GM12878 (cell line): ENCODE results near the gene SLC22A12. TPM values are rescaled to one million over a fixed set of nuclear protein-coding genes. Genes with fewer than 3 reads are reported as not detected.

Experiments used
- ATAC-seq: fragments of 200-7000 bp; cut with Tn5 transposase; 3 replicates; pipeline ENCODE4 v1.9.1; 2020; ENCODE audit warnings: mild to moderate bottlenecking, moderate library complexity
- BruUV-seq: library from RNA; stranded (reverse); fragments of 400-500 nt; replicated peaks from 2 replicates; lab custom pipeline; 2021; lab: Mats Ljungman, UMichigan
- CTCF ChIA-PET: fragments of 300-600 bp; sonication (Branson Sonifier 250); formaldehyde crosslinking; extraction: SDS; loops from one replicate; lab custom pipeline; 2021; ENCODE audit warnings: inconsistent platforms; lab: Yijun Ruan, JAX
- POLR2A ChIA-PET: fragments of 350-600 bp; formaldehyde crosslinking; extraction: SDS; loops from one replicate; lab custom pipeline; 2021; ENCODE audit warnings: inconsistent platforms; lab: Charles Lee
- RAD21 ChIA-PET: fragments of 300-600 bp; sonication (Branson Sonifier 250); formaldehyde crosslinking; loops from one replicate; lab custom pipeline; 2023; ENCODE audit warnings: antibody characterized with exemption; ENCODE audit not compliant: unreplicated experiment; lab: Charles Lee
- SMC1A ChIA-PET: fragments of 300-600 bp; sonication (Branson Sonifier 250); formaldehyde crosslinking; loops from one replicate; lab custom pipeline; 2023; ENCODE audit not compliant: unreplicated experiment, uncharacterized antibody; lab: Charles Lee
- DNase-seq: peaks from one replicate; pipeline ENCODE4 v3.0.0-alpha.2; 2011; ENCODE audit warnings: low read depth, low spot score
- FAIRE-seq: peaks from 3 replicates; lab custom pipeline; 2011; peaks lifted over from hg19 to GRCh38; lab: Jason Lieb, UNC
- H2AFZ ChIP-seq: 2 replicates; pipeline ENCODE4 v1.6.0; 2011; ENCODE audit warnings: low read depth, low read length, control low read depth; ENCODE audit not compliant: control insufficient read depth
- H3K27ac ChIP-seq: 2 replicates; pipeline ENCODE4 v1.5.1; 2011; ENCODE audit warnings: control low read depth; ENCODE audit not compliant: control insufficient read depth, insufficient read depth
- H3K27me3 ChIP-seq, 2 experiments: replicated peaks in 1 of 2; 2 replicates each; pipeline versions ENCODE4 v1.6.0 to v1.6.1; 2011; ENCODE audit warnings: low read length in 1 of 2; ENCODE audit not compliant: control insufficient read depth in 2 of 2, insufficient read depth in 2 of 2
- H3K36me3 ChIP-seq, 2 experiments: 2 replicates each; pipeline ENCODE4 v1.5.1; 2011; ENCODE audit warnings: low read length in 1 of 2; ENCODE audit not compliant: control insufficient read depth in 2 of 2, insufficient read depth in 2 of 2
- H3K4me1 ChIP-seq: 2 replicates; pipeline ENCODE4 v1.6.1; 2011; ENCODE audit warnings: mild to moderate bottlenecking, low read length, moderate library complexity, mixed read lengths; ENCODE audit not compliant: control insufficient read depth, insufficient read depth
- H3K4me2 ChIP-seq: 2 replicates; pipeline ENCODE4 v1.6.0; 2011; ENCODE audit warnings: control low read depth; ENCODE audit not compliant: control insufficient read depth, insufficient read depth
- H3K4me3 ChIP-seq: fragments of 200-600 bp; sonication (generic); 2 replicates; pipeline ENCODE4 v1.5.1; 2016
- H3K79me2 ChIP-seq: 2 replicates; pipeline ENCODE4 v1.6.0; 2011; ENCODE audit warnings: low read length; ENCODE audit not compliant: control insufficient read depth, insufficient read depth
- H3K9ac ChIP-seq: 2 replicates; pipeline ENCODE4 v1.8.0; 2011; ENCODE audit warnings: low read length, control low read depth, mixed read lengths; ENCODE audit not compliant: control insufficient read depth, insufficient read depth
- H3K9me3 ChIP-seq: replicated peaks from 3 replicates; pipeline ENCODE4 v1.5.1; 2011; ENCODE audit warnings: mild to moderate bottlenecking, low read length; ENCODE audit not compliant: control insufficient read depth, insufficient read depth
- H4K20me1 ChIP-seq: 2 replicates; pipeline ENCODE4 v1.6.0; 2011; ENCODE audit not compliant: control insufficient read depth, insufficient read depth
- BCL3 ChIP-seq: IDR thresholded peaks from 2 replicates; pipeline ENCODE4 v1.6.1; 2011; ENCODE audit warnings: borderline replicate concordance, low read depth, mild to moderate bottlenecking, moderate library complexity, low read length; ENCODE audit not compliant: insufficient read depth, poor library complexity, severe bottlenecking
- CBFB ChIP-seq: IDR thresholded peaks from 2 replicates; pipeline ENCODE4 v1.6.1; 2016; ENCODE audit warnings: antibody characterized with exemption, low read depth
- CREM ChIP-seq: IDR thresholded peaks from 2 replicates; pipeline ENCODE4 v1.6.1; 2014; ENCODE audit warnings: antibody characterized with exemption, low read depth
- E2F8 ChIP-seq: fragments of 450-650 bp; IDR thresholded peaks from 2 replicates; pipeline ENCODE4 v1.6.1; 2018; ENCODE audit warnings: mild to moderate bottlenecking, low read depth, moderate library complexity; ENCODE audit not compliant: partially characterized antibody
- ETV6 ChIP-seq, 2 experiments: fragments of 450-650 bp in 1 of 2; IDR thresholded peaks in 1 of 2; conservative IDR thresholded peaks in 1 of 2; 2 replicates each; pipeline ENCODE4 v1.6.1; 2014; ENCODE audit warnings: antibody characterized with exemption in 1 of 2, borderline replicate concordance in 1 of 2, low read depth in 1 of 2, mild to moderate bottlenecking in 1 of 2, moderate library complexity in 1 of 2
- FOS ChIP-seq: IDR thresholded peaks from 3 replicates; pipeline ENCODE4 v1.6.1; 2011; ENCODE audit warnings: borderline replicate concordance; ENCODE audit not compliant: insufficient read length; ENCODE audit errors: extremely low read depth
- IKZF1 ChIP-seq: fragments of 450-650 bp; conservative IDR thresholded peaks from 2 replicates; pipeline ENCODE4 v1.6.1; 2017; ENCODE audit warnings: antibody characterized with exemption, mild to moderate bottlenecking
- JUND ChIP-seq: IDR thresholded peaks from 2 replicates; pipeline ENCODE4 v1.6.1; 2012; ENCODE audit warnings: low read depth, mild to moderate bottlenecking, low read length, improper control_type of control experiment, moderate library complexity
- MEF2A ChIP-seq: IDR thresholded peaks from 2 replicates; pipeline ENCODE4 v1.6.1; 2011; ENCODE audit warnings: low read depth, mild to moderate bottlenecking, low read length, moderate library complexity; ENCODE audit not compliant: insufficient read depth
- MYC ChIP-seq: IDR thresholded peaks from 2 replicates; pipeline ENCODE4 v1.6.1; 2011; ENCODE audit warnings: mild to moderate bottlenecking, low read length, moderate library complexity, inconsistent platforms; ENCODE audit not compliant: insufficient read depth, insufficient replicate concordance, insufficient read length, severe bottlenecking
- NFYB ChIP-seq: IDR thresholded peaks from 2 replicates; pipeline ENCODE4 v1.6.1; 2011; ENCODE audit warnings: low read depth, mild to moderate bottlenecking, low read length, improper control_type of control experiment, moderate library complexity; ENCODE audit not compliant: insufficient read depth
- NR2F1 ChIP-seq: fragments of 450-650 bp; conservative IDR thresholded peaks from 2 replicates; pipeline ENCODE4 v1.6.1; 2017; ENCODE audit warnings: mild to moderate bottlenecking
- PAX5 ChIP-seq: IDR thresholded peaks from 2 replicates; pipeline ENCODE4 v1.6.1; 2011; ENCODE audit warnings: low read depth, low read length, borderline replicate concordance
- PKNOX1 ChIP-seq: fragments of 450-650 bp; IDR thresholded peaks from 2 replicates; pipeline ENCODE4 v1.6.1; 2016; ENCODE audit warnings: mild to moderate bottlenecking
- POLR2AphosphoS5 ChIP-seq: IDR thresholded peaks from 2 replicates; pipeline ENCODE4 v1.6.1; 2011; ENCODE audit warnings: mild to moderate bottlenecking, low read length, inconsistent platforms
- TBL1XR1 ChIP-seq: IDR thresholded peaks from 2 replicates; pipeline ENCODE4 v1.6.1; 2012; ENCODE audit warnings: low read depth, low read length, improper control_type of control experiment
- YBX1 ChIP-seq: fragments of 450-650 bp; IDR thresholded peaks from 2 replicates; pipeline ENCODE4 v1.6.1; 2016; ENCODE audit warnings: antibody characterized with exemption
- WGBS: methylation state at CpG from one replicate; pipeline ENCODE4 v1.1.6; 2016; ENCODE audit warnings: low lambda C conversion rate; ENCODE audit not compliant: insufficient replicate concordance, insufficient coverage; ENCODE audit errors: missing lambda C conversion rate; 5-methylcytosine and 5-hydroxymethylcytosine counted together
- in situ Hi-C: fragments of 300-500 bp; cut with MboI; formaldehyde crosslinking; loops from 9 replicates; pipeline ENCODE4 v1.14.3; 2018; ENCODE audit warnings: mixed read lengths
- intact Hi-C: fragments of 100-400 bp; cut with micrococcal nuclease; formaldehyde crosslinking; loops from one replicate; pipeline ENCODE4 v1.14.2; 2022; ENCODE audit not compliant: unreplicated experiment
- polyA plus RNA-seq, 11 experiments: library from polyadenylated mRNA; depleted of rRNA in 4 of 11; unstranded in 6 of 11; stranded (reverse) in 5 of 11; fragments of >200 nt; fragmentation: Nextera tagmentation in 4 of 11; fragmentation: Illumina TruSeq in 1 of 11; extraction: Ambion mirVana in 4 of 11; extraction: Trizol in 1 of 11; gene quantifications; 1 replicate in 1 of 11; 2 replicates in 10 of 11; pipeline versions ENCODE4 v1.2.1 to v1.2.3, GENCODE V29; 2011 to 2016; ENCODE audit warnings: inconsistent platforms in 2 of 11, missing spikeins in 2 of 11, low read depth in 1 of 11
- total RNA-seq, 4 experiments: library from RNA; depleted of rRNA in 3 of 4; stranded (reverse); fragments of >200 nt in 3 of 4; fragmentation: Illumina TruSeq in 1 of 4; extraction: Trizol in 1 of 4; gene quantifications; 2 replicates each; pipeline versions ENCODE4 v1.2.1 to v1.2.3, GENCODE V29; 2013 to 2021

The SLC22A12 gene
- total and polyA plus RNA-seq, 10 of the 15 experiments (the other 5 are each of a cell fraction or from before 2014, with no cell fraction given), result not detected

- WGBS, result 19% methylated on average over 12 of the region's 12 CpGs
- no peak overlapping the region for H2AFZ ChIP-seq
- in situ Hi-C loops (no loop called here), intact Hi-C loops (no loop called here)
- FAIRE-seq, result no peak
- H3K9me3 ChIP-seq, result no peaks in the 10 kb centered on the region; the same call in 1 of the 3 replicates
- no peak overlapping the region for H3K4me2 ChIP-seq
- no peak overlapping the region for H3K27ac ChIP-seq
- no peaks in the 10 kb centered on the region for H3K27me3 ChIP-seq
- CTCF ChIA-PET, result no interaction called here
- RAD21 ChIA-PET, result no interaction called here
- no peaks in the 10 kb centered on the region for H3K79me2 ChIP-seq
- H3K36me3 ChIP-seq, result no peaks in the 10 kb centered on the region
- POLR2A ChIA-PET, result no interaction called here
- BruUV-seq, result no TSS peak
- no peak overlapping the region for H3K9ac ChIP-seq
- DNase-seq, result no peak
- TF ChIP-seq PKNOX1, result no peak
- TF ChIP-seq E2F8, result no peak
- no peak for TF ChIP-seq TBL1XR1
- no peak for TF ChIP-seq NR2F1
- TF ChIP-seq MYC, result no peak
- TF ChIP-seq IKZF1, result no peak
- no peak for TF ChIP-seq ETV6 (conservative IDR thresholded peaks at IDR 0.05 in 1 of 2, IDR thresholded peaks at IDR 0.05 in 1 of 2; ENCODE audit: borderline replicate concordance in 1 of 2, low read depth in 1 of 2)
- no peak for TF ChIP-seq BCL3
- no peak for TF ChIP-seq FOS
- TF ChIP-seq POLR2AphosphoS5, result no peak
- no peak for TF ChIP-seq CREM
- TF ChIP-seq CBFB, result no peak
- TF ChIP-seq NFYB, result no peak
- TF ChIP-seq PAX5, result no peak
- no peak for TF ChIP-seq JUND
- no peak for TF ChIP-seq MEF2A
- no peak for TF ChIP-seq YBX1
- no peaks in the 10 kb centered on the region for H4K20me1 ChIP-seq
- no peaks in the 10 kb centered on the region for H3K4me1 ChIP-seq
- SMC1A ChIA-PET, result interaction anchor here (0.7 kb wide), 1 partner anchor 82 kb away, joined by 3 read pairs; no protein-coding TSS in a partner anchor
- no peak for ATAC-seq
- no peak overlapping the region for H3K4me3 ChIP-seq
Measured at GRCh38 chr11:64598106-64598796, 7.2 kb downstream of the SLC22A12 start.
